PFSK-1 (cell line): ENCODE data around the gene CACNA1S.

Experiments used
- FOXP2 ChIP-seq: optimal IDR thresholded peaks from 2 replicates; pipeline ENCODE3; 2011; ENCODE audit warnings: borderline replicate concordance, control low read depth, inconsistent platforms; ENCODE audit not compliant: insufficient read depth; ENCODE audit errors: extremely low read length, extremely low read depth
- POLR2AphosphoS5 ChIP-seq: IDR thresholded peaks from 2 replicates; pipeline ENCODE4 v1.6.1; 2012; ENCODE audit warnings: low read depth, mild to moderate bottlenecking, control low read depth, low read length, moderate library complexity
- REST ChIP-seq, 2 experiments: IDR thresholded peaks; 2 replicates each; pipeline versions ENCODE4 v1.6.1 to v1.8.0; 2011 to 2012; ENCODE audit warnings: low read depth in 2 of 2, low read length in 2 of 2, control low read depth in 1 of 2, inconsistent platforms in 1 of 2, mild to moderate bottlenecking in 1 of 2, moderate library complexity in 1 of 2; ENCODE audit not compliant: insufficient read depth in 1 of 2
- SIN3A ChIP-seq: IDR thresholded peaks from 2 replicates; pipeline ENCODE4 v1.6.1; 2012; ENCODE audit warnings: mild to moderate bottlenecking, low read length, moderate library complexity, borderline replicate concordance; ENCODE audit not compliant: insufficient read depth
- TAF1 ChIP-seq: IDR thresholded peaks from 2 replicates; pipeline ENCODE4 v1.6.1; 2012; ENCODE audit warnings: low read length, control low read depth, borderline replicate concordance; ENCODE audit not compliant: insufficient read depth

Gene CACNA1S

GRCh38 chr1:201061049-201061448, 51.2 kb downstream of the CACNA1S start:
- TF ChIP-seq POLR2AphosphoS5 (no peak), SIN3A (no peak), TAF1 (no peak), REST (IDR thresholded peaks at IDR 0.05; ENCODE audit: insufficient read depth in 1 of 2, low read depth in 2 of 2, low read length in 2 of 2) (no peak), FOXP2 (no peak)

- TF ChIP-seq TAF1 (no peak), FOXP2 (no peak), REST (IDR thresholded peaks at IDR 0.05; ENCODE audit: insufficient read depth in 1 of 2, low read depth in 2 of 2, low read length in 2 of 2) (no peak), POLR2AphosphoS5 (no peak), SIN3A (no peak)
Measured at GRCh38 chr1:201060586-201060985, 51.6 kb downstream of the CACNA1S start.

- no peak for TF ChIP-seq FOXP2
- TF ChIP-seq POLR2AphosphoS5 = no peak
- no peak for TF ChIP-seq SIN3A
- TF ChIP-seq REST (IDR thresholded peaks at IDR 0.05; ENCODE audit: insufficient read depth in 1 of 2, low read depth in 2 of 2, low read length in 2 of 2) = no peak
- no peak for TF ChIP-seq TAF1
Measured at GRCh38 chr1:201059871-201060555, 52.2 kb downstream of the CACNA1S start.

GRCh38 chr1:201059401-201059800, 52.8 kb downstream of the CACNA1S start:
- TF ChIP-seq FOXP2 = no peak
- no peak for TF ChIP-seq SIN3A
- no peak for TF ChIP-seq REST (IDR thresholded peaks at IDR 0.05; ENCODE audit: insufficient read depth in 1 of 2, low read depth in 2 of 2, low read length in 2 of 2)
- no peak for TF ChIP-seq POLR2AphosphoS5
- TF ChIP-seq TAF1 = no peak

GRCh38 chr1:201054091-201054543, 58.1 kb downstream of the CACNA1S start:
- TF ChIP-seq TAF1 (no peak), FOXP2 (no peak), SIN3A (no peak), REST (IDR thresholded peaks at IDR 0.05; ENCODE audit: insufficient read depth in 1 of 2, low read depth in 2 of 2, low read length in 2 of 2) (no peak), POLR2AphosphoS5 (no peak)
